Spleen (tissue), 7 donors: Measurements from ENCODE around the gene NSD2.

Source experiments
- POLR2A ChIP-seq, 3 donors: fragments of 450-650 bp; IDR thresholded peaks; one replicate each; pipeline ENCODE4 v1.5.1; 2017; ENCODE audit warnings: antibody characterized with exemption in 3 of 3, mild to moderate bottlenecking in 1 of 3
- POLR2AphosphoS5 ChIP-seq, 3 donors: sonication (generic); formaldehyde crosslinking; IDR thresholded peaks; one replicate each; pipeline ENCODE4 v1.5.1; 2017; ENCODE audit warnings: antibody characterized with exemption in 3 of 3
- TF ChIP-seq, protein P1 (sequence below), 11 experiments: fragments of 200-600 bp in 7 of 11; fragments of 450-650 bp in 4 of 11; sonication (generic) in 4 of 11; IDR thresholded peaks in 8 of 11; conservative IDR thresholded peaks in 3 of 11; 1 replicate in 7 of 11; 2 replicates in 4 of 11; pipeline versions ENCODE4 v1.4.0 to v1.8.0; 2016 to 2021; ENCODE audit warnings: antibody characterized with exemption in 11 of 11, inconsistent platforms in 4 of 11, mild to moderate bottlenecking in 1 of 11
- donor health status: DM: no; HTN: no; CAD: no; lungs with moderate emphysema.
- donor health status: DM: no; HTN: no; CAD: no.
- donor health status: DM: no; HTN: no; CAD: no.

DNA sequence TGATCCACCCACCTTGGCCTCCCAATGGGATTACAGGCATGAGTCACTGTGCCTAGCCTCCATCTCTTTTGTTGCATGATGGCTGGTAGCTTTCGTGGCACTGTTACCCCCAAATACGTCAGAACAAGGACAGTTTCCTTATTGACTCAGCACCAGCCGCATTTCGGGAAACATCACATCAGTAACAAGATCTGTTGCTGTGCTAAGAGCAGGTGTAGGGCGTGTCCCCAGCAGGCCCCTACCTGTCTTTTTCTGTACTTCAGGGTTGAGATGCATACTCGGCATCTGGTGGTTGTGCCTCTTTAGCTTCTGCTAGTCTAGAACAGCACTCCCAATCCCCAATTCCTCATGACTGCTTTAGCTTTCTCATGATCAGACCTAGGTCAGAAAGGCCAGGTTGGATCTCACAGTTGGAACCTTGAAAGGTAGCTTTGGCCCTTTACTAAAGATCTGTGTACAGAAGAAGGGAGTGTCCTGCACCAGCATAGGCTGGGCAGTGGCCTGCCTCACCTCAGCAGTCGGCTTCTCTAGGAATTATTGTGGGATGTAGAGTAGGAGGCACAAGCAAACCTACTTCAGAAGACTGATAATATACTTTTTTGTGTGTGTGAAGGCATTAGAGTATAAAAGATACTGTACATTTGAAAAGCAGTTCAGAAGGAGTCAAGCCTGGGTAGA is 36.8 kb downstream of the NSD2 start:
- TF ChIP-seq, protein P1, sequence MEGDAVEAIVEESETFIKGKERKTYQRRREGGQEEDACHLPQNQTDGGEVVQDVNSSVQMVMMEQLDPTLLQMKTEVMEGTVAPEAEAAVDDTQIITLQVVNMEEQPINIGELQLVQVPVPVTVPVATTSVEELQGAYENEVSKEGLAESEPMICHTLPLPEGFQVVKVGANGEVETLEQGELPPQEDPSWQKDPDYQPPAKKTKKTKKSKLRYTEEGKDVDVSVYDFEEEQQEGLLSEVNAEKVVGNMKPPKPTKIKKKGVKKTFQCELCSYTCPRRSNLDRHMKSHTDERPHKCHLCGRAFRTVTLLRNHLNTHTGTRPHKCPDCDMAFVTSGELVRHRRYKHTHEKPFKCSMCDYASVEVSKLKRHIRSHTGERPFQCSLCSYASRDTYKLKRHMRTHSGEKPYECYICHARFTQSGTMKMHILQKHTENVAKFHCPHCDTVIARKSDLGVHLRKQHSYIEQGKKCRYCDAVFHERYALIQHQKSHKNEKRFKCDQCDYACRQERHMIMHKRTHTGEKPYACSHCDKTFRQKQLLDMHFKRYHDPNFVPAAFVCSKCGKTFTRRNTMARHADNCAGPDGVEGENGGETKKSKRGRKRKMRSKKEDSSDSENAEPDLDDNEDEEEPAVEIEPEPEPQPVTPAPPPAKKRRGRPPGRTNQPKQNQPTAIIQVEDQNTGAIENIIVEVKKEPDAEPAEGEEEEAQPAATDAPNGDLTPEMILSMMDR (IDR thresholded peaks at IDR 0.05 in 8 of 11, conservative IDR thresholded peaks at IDR 0.05 in 3 of 11): no peak
- no peak for TF ChIP-seq POLR2A (IDR thresholded peaks at IDR 0.05)
- no peak for TF ChIP-seq POLR2AphosphoS5 (IDR thresholded peaks at IDR 0.05)
